ENCODE data around the gene CCND1.
A peak's percentile ranks its signal among the peaks of the same experiment; 100 is the strongest.

Gene CCND1

GRCh38 chr11:69640995-69641581 lies at the start of gene CCND1:
Gene CCND1 (plus strand): TSS chr11:69641156. CDS start chr11:69641314, 158 bp downstream.
- DNase-seq, result peak; percentile 88

GRCh38 chr11:69592986-69593650 lies 47.8 kb upstream of the CCND1 start:
- DNase-seq, result no peak

- DNase-seq, result no peak
These were observed 47.1 kb upstream of the CCND1 start for GRCh38 chr11:69593851-69594250.

- DNase-seq, result no peak
These were observed 46.5 kb upstream of the CCND1 start for GRCh38 chr11:69594481-69594880.

GRCh38 chr11:69595805-69596665 lies 44.9 kb upstream of the CCND1 start:
- no peak for DNase-seq

- no peak for DNase-seq
These were observed 42.8 kb upstream of the CCND1 start for GRCh38 chr11:69598147-69598546.

GRCh38 chr11:69599502-69599901 lies 41.5 kb upstream of the CCND1 start:
- DNase-seq, result no peak

GRCh38 chr11:69600001-69600400 lies 41.0 kb upstream of the CCND1 start:
- no peak for DNase-seq

GRCh38 chr11:69601011-69601975 lies 39.7 kb upstream of the CCND1 start:
- DNase-seq, result no peak

GRCh38 chr11:69603111-69603836 lies 37.7 kb upstream of the CCND1 start:
- no peak for DNase-seq

GRCh38 chr11:69604055-69604454 lies 36.9 kb upstream of the CCND1 start:
- no peak for DNase-seq

- DNase-seq, result no peak
These were observed 35.0 kb upstream of the CCND1 start for GRCh38 chr11:69605737-69606526.

GRCh38 chr11:69609351-69609750 lies 31.6 kb upstream of the CCND1 start:
- no peak for DNase-seq

- no peak for DNase-seq
These were observed 29.1 kb upstream of the CCND1 start for GRCh38 chr11:69611548-69612526.

- no peak for DNase-seq
These were observed 27.4 kb upstream of the CCND1 start for GRCh38 chr11:69613594-69613993.

- no peak for DNase-seq
These were observed 26.9 kb upstream of the CCND1 start for GRCh38 chr11:69614085-69614484.

- DNase-seq, result no peak
These were observed 25.2 kb upstream of the CCND1 start for GRCh38 chr11:69615545-69616278.

GRCh38 chr11:69617220-69617619 lies 23.7 kb upstream of the CCND1 start:
- DNase-seq, result no peak

- no peak for DNase-seq
These were observed 23.3 kb upstream of the CCND1 start for GRCh38 chr11:69617682-69618081.

All from right hindlimb (tissue), 1 donor.